ENCODE measurements around the gene CCNB1.
A peak's percentile ranks its signal among the peaks of the same experiment; 100 is the strongest.

The CCNB1 gene

DNA sequence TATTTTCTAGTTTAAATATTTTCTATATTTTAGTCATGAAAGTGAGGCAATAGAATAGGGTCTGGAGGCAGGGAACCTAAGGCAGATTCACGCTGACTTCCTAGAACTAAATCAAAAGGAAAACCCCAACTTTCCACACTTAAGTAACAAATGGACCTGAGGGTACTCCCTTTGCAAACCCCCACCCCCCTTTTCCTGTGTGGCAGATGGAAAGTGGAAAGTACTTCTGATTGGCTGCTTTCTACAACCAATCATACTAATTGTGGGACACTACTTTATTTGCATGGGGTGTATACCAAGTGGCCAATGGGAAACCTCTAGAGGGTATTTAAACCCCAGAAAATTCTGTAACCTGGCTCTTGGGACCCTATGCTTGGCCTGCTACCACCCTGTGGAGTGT is 17.7 kb downstream of the CCNB1 start:
- TF ChIP-seq, protein P1, sequence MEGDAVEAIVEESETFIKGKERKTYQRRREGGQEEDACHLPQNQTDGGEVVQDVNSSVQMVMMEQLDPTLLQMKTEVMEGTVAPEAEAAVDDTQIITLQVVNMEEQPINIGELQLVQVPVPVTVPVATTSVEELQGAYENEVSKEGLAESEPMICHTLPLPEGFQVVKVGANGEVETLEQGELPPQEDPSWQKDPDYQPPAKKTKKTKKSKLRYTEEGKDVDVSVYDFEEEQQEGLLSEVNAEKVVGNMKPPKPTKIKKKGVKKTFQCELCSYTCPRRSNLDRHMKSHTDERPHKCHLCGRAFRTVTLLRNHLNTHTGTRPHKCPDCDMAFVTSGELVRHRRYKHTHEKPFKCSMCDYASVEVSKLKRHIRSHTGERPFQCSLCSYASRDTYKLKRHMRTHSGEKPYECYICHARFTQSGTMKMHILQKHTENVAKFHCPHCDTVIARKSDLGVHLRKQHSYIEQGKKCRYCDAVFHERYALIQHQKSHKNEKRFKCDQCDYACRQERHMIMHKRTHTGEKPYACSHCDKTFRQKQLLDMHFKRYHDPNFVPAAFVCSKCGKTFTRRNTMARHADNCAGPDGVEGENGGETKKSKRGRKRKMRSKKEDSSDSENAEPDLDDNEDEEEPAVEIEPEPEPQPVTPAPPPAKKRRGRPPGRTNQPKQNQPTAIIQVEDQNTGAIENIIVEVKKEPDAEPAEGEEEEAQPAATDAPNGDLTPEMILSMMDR (conservative IDR thresholded peaks at IDR 0.05; ENCODE audit: low read depth): no peak
- H3K27ac ChIP-seq: no peak overlapping the region
- DNase-seq (ENCODE audit: low spot score): no peak
- ChIA-PET CTCF (no interaction called here), POLR2A (ENCODE audit: low non-redundant PET) (no interaction called here)

DNA sequence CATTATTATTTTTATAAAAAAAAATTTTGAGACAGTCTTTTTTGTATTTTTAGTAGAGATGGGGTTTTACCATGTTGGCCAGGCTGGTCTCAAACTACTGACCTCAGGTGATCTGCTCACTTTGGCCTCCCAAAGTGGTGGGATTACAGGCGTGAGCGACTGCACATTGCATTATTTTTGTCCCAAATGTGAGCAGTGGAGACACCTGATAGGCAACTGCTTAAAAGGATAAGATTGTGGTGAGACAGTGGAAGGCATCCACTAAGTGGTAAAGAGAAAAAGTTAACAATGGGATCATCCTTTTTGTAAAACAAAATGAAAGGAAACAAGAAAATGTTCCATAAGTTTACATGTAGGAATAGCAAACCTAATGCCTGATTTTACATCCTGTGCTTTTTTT is 20.4 kb downstream of the CCNB1 start:
- ChIA-PET CTCF (no interaction called here), POLR2A (ENCODE audit: low non-redundant PET) (no interaction called here)
- no peak overlapping the region for H3K27ac ChIP-seq
- TF ChIP-seq, protein P1 (conservative IDR thresholded peaks at IDR 0.05; ENCODE audit: low read depth): no peak
- no peak for DNase-seq (ENCODE audit: low spot score)

DNA sequence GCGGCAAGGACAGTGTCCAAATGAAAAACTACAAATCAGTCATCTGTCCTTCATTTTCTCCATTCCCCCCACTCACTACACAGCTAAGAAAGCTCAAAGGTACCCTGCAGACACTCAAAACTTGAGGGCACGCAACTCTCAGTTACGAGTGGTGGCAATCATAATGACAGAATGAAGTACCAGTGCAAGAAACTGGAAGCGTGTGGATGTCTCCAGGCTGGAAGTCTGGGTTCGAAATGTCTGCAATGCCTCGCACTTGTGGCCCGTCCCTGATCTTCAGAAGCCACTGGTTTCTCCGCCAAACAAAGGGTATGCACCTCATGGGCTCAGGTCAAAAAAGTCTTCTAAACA is 21.8 kb downstream of the CCNB1 start:
- ChIA-PET CTCF (interaction anchor here (2.3 kb wide), 1 partner anchor 96 kb away, joined by 11 read pairs; no protein-coding TSS in a partner anchor), POLR2A (ENCODE audit: low non-redundant PET) (no interaction called here)
- H3K27ac ChIP-seq: peak overlapping the region; percentile 96
- DNase-seq (ENCODE audit: low spot score): peak; percentile 36
- TF ChIP-seq, protein P1 (conservative IDR thresholded peaks at IDR 0.05; ENCODE audit: low read depth): no peak

DNA sequence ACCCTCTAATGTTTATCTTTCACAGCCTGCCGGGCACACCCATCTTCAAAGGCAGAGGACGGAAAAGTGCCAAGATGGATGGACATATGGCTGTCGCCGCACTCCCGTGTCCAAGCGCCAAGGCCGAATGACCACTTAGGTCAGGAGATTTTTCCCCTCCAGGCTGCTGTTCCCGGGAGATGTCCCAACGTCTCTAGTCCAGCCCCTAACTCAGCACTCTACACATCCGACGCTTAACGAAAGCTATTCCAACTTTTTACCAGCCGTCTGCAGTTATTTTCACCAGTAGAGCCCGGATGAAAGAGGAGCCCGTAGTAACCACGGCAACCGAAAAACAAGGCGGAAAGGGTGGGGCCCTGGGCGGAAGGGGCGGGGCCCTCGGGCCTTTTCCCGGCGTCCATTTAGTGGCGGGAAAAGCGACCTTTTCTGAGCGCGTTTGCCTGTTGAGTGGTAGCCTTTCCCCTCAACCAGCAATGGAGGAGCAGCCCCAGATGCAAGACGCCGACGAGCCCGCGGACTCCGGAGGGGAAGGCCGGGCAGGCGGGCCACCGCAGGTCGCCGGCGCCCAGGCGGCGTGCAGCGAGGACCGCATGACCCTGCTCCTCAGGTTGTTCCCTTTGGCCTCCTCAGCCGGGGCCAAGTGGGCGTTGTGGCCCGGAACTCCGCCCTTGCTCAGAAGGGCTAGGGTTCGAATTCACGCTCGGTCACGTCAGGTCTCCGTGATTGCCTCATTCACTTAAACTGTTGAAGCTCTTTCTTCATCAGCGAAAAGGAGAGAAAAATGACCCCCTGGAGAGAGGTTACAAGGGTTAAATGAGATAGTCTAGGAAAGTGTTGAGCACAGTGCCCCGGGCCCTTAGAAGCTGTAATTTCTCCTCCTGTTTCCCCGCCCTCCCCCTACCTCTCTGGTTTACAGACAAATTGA is 22.5 kb downstream of the CCNB1 start, which contains the start of gene CENPH:
Gene CENPH, plus strand, starts transcription at position 422 of the 925 bp plus-strand sequence. Its CDS starts 52 bp downstream, at position 474.
- H3K27ac ChIP-seq: peak within 1 kb of the TSS; percentile 96
- ChIA-PET CTCF (interaction anchor here (0.6 to 2.3 kb wide), 4 partner anchors 96 to 272 kb away, joined by 3 to 11 read pairs (median 4); no protein-coding TSS in a partner anchor), POLR2A (ENCODE audit: low non-redundant PET) (interaction anchor here (0.6 to 1.2 kb wide), 2 partner anchors 15 to 96 kb away, joined by 3 to 4 read pairs; partner anchors contain the start of gene SLC30A5)
- DNase-seq (ENCODE audit: low spot score): peak; percentile 97
- TF ChIP-seq, protein P1 (conservative IDR thresholded peaks at IDR 0.05; ENCODE audit: low read depth): no peak

DNA sequence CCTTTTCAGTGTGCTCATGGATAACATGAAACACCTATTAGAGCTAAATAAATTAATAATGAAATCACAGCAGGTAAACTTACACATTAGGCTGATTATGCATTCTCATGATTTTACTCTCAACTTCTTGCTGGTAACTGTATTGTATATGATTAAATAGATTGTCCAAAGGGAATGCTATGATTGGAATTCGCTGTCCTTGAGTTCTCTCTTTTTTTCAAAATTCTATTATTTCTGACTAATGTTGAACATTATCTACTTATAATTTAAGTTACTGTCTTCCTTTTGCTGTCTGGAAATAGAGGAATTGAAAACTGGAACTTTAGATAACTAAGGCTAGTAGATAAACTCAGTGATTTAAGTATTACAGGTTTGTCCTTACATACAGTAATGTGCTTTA is 35.5 kb downstream of the CCNB1 start:
- DNase-seq (ENCODE audit: low spot score): no peak
- CTCF ChIA-PET: no interaction called here
- no peak overlapping the region for H3K27ac ChIP-seq
- TF ChIP-seq, protein P1 (conservative IDR thresholded peaks at IDR 0.05; ENCODE audit: low read depth): no peak
- POLR2A ChIA-PET (ENCODE audit: low non-redundant PET): no interaction called here

- TF ChIP-seq, protein P1 (conservative IDR thresholded peaks at IDR 0.05; ENCODE audit: low read depth): no peak
- peak overlapping the region; percentile 49 for H3K27ac ChIP-seq
- ChIA-PET CTCF (interaction anchor here (0.7 kb wide), 1 partner anchor 128 kb away, joined by 3 read pairs; no protein-coding TSS in a partner anchor), POLR2A (ENCODE audit: low non-redundant PET) (no interaction called here)
- peak; percentile 41 for DNase-seq (ENCODE audit: low spot score)
These were observed 39.7 kb downstream of the CCNB1 start for GRCh38 chr5:69206528-69207190.

Data from RWPE1 (cell line).